HG03103 (cell line): ENCODE measurements around the gene KPNB1.
A peak's percentile ranks its signal among the peaks of the same experiment; 100 is the strongest.

Experiments
- ATAC-seq: cut with Tn5 transposase; IDR thresholded peaks from one replicate; pipeline ENCODE4 v1.9.1; 2021; ENCODE audit warnings: low read depth; ENCODE audit not compliant: unreplicated experiment

KPNB1 gene

GRCh38 chr17:47635734-47636133 is 14.0 kb upstream of the KPNB1 start:
- no peak for ATAC-seq

- no peak for ATAC-seq
Measured at GRCh38 chr17:47636273-47637030, 13.3 kb upstream of the KPNB1 start.

GRCh38 chr17:47638903-47639302 is 10.8 kb upstream of the KPNB1 start:
- no peak for ATAC-seq

GRCh38 chr17:47640076-47640475 is 9.6 kb upstream of the KPNB1 start:
- ATAC-seq, result no peak

GRCh38 chr17:47641202-47641601 is 8.5 kb upstream of the KPNB1 start:
- no peak for ATAC-seq

- ATAC-seq, result no peak
Measured at GRCh38 chr17:47643116-47643515, 6.6 kb upstream of the KPNB1 start.

- ATAC-seq, result no peak
Measured at GRCh38 chr17:47644324-47644723, 5.4 kb upstream of the KPNB1 start.

- ATAC-seq, result peak; percentile 2
Measured at GRCh38 chr17:47649972-47650524, 329 bp downstream of the KPNB1 start.

GRCh38 chr17:47650525-47651522 is 1.1 kb downstream of the KPNB1 start:
- ATAC-seq, result peak; percentile 43

- no peak for ATAC-seq
Measured at GRCh38 chr17:47651704-47652103, 2.0 kb downstream of the KPNB1 start.

GRCh38 chr17:47652570-47652969 is 2.9 kb downstream of the KPNB1 start:
- no peak for ATAC-seq

GRCh38 chr17:47653442-47653841 is 3.7 kb downstream of the KPNB1 start:
- ATAC-seq, result no peak

- no peak for ATAC-seq
Measured at GRCh38 chr17:47654991-47655390, 5.3 kb downstream of the KPNB1 start.

GRCh38 chr17:47660064-47660492 is 10.4 kb downstream of the KPNB1 start:
- no peak for ATAC-seq

GRCh38 chr17:47663912-47664623 is 14.3 kb downstream of the KPNB1 start:
- no peak for ATAC-seq

- ATAC-seq, result no peak
Measured at GRCh38 chr17:47664624-47664941, 14.9 kb downstream of the KPNB1 start.

GRCh38 chr17:47665655-47666054 is 15.9 kb downstream of the KPNB1 start:
- ATAC-seq, result no peak

GRCh38 chr17:47669081-47669480 is 19.4 kb downstream of the KPNB1 start:
- no peak for ATAC-seq

- no peak for ATAC-seq
Measured at GRCh38 chr17:47670064-47670463, 20.3 kb downstream of the KPNB1 start.

- ATAC-seq, result no peak
Measured at GRCh38 chr17:47674499-47674898, 24.8 kb downstream of the KPNB1 start.
